ENCODE data around the gene RUBCN.
"Not testable (repeated sequence)": the region's sequence is repeated elsewhere in the genome, so short reads cannot be mapped to it uniquely, and the experiment has no call there.

GRCh38 chr3:197730770-197731169, 5.9 kb downstream of the RUBCN start:
- not testable (repeated sequence) for TF ChIP-seq PATZ1 (CRISPR knock-in tag; IDR thresholded peaks at IDR 0.05; ENCODE audit: borderline replicate concordance); TOX (CRISPR knock-in tag; IDR thresholded peaks at IDR 0.05; ENCODE audit: borderline replicate concordance); POU6F1 (CRISPR knock-in tag; IDR thresholded peaks at IDR 0.05; ENCODE audit: borderline replicate concordance, low read depth); OSR1 (CRISPR knock-in tag; IDR thresholded peaks at IDR 0.05); ZFP3 (CRISPR knock-in tag; IDR thresholded peaks at IDR 0.05); ZNF8 (CRISPR knock-in tag; IDR thresholded peaks at IDR 0.05); ESRRG (CRISPR knock-in tag; IDR thresholded peaks at IDR 0.05); ARNTL (CRISPR knock-in tag; IDR thresholded peaks at IDR 0.05; ENCODE audit: borderline replicate concordance, low read depth); SNAI2 (CRISPR knock-in tag; IDR thresholded peaks at IDR 0.05); CREB5 (CRISPR knock-in tag; IDR thresholded peaks at IDR 0.05; ENCODE audit: low read depth); ZFP30 (CRISPR knock-in tag; IDR thresholded peaks at IDR 0.05); RARB (CRISPR knock-in tag; IDR thresholded peaks at IDR 0.05); PPARA (CRISPR knock-in tag; IDR thresholded peaks at IDR 0.05; ENCODE audit: borderline replicate concordance); ISL1 (CRISPR knock-in tag; IDR thresholded peaks at IDR 0.05)
